Measurements from ENCODE around the gene KANSL1L.

GRCh38 chr2:210167227-210167626 is 4.0 kb downstream of the KANSL1L start:
- TF ChIP-seq MAZ (IDR thresholded peaks at IDR 0.05; ENCODE audit: borderline replicate concordance, low read depth, low read length) = no peak
- no peak for TF ChIP-seq CTCF (IDR thresholded peaks at IDR 0.05)

All from A549 (cell line).